Activated naive CD4-positive, alpha-beta T cell treated with anti-CD3 and anti-CD28 coated beads for 36 hours (primary cell): Measurements from ENCODE around the gene IL17B. TPM values are rescaled to one million over a fixed set of nuclear protein-coding genes. Genes with fewer than 3 reads are reported as not detected.

Source experiments
- CTCF ChIA-PET: fragments of 350-600 bp; sonication (Branson Sonifier 250); formaldehyde crosslinking; loops from one replicate; lab custom pipeline; 2021; ENCODE audit warnings: antibody characterized with exemption; lab: Charles Lee
- DNase-seq: peaks from one replicate; pipeline ENCODE4 v3.0.0-alpha.2; 2020
- H3K27ac Mint-ChIP-seq: one replicate; pipeline ENCODE4 v1.8.0; 2021; ENCODE audit warnings: mild to moderate bottlenecking, mixed read lengths
- H3K27me3 Mint-ChIP-seq: one replicate; pipeline ENCODE4 v1.8.0; 2021; ENCODE audit warnings: low read depth, mixed read lengths
- H3K36me3 Mint-ChIP-seq: one replicate; pipeline ENCODE4 v1.8.0; 2021; ENCODE audit warnings: low read depth, mixed read lengths
- H3K4me1 Mint-ChIP-seq: one replicate; pipeline ENCODE4 v1.8.0; 2021; ENCODE audit warnings: low read depth, mixed read lengths
- H3K4me3 Mint-ChIP-seq: one replicate; pipeline ENCODE4 v1.8.0; 2021; ENCODE audit warnings: mild to moderate bottlenecking, moderate library complexity, mixed read lengths
- H3K9me3 Mint-ChIP-seq: one replicate; pipeline ENCODE4 v1.8.0; 2021; ENCODE audit warnings: mixed read lengths
- intact Hi-C: fragments of 100-400 bp; cut with micrococcal nuclease; formaldehyde crosslinking; loops from one replicate; pipeline ENCODE4 v1.15.1; 2023
- total RNA-seq, 2 experiments: library from RNA; stranded (reverse); gene quantifications; one replicate each; pipeline ENCODE4 v1.2.3, GENCODE V29; 2021

IL17B gene
- total RNA-seq, 2 experiments from 2014 or later = not detected

GRCh38 chr5:149420545-149421371 is 41.7 kb upstream of the IL17B start:
- H3K27ac Mint-ChIP-seq = no peak overlapping the region
- no peaks in the 10 kb centered on the region for H3K27me3 Mint-ChIP-seq
- no peak overlapping the region for H3K4me3 Mint-ChIP-seq
- H3K9me3 Mint-ChIP-seq = no peaks in the 10 kb centered on the region
- no peak for DNase-seq
- intact Hi-C loops = no loop called here
- no peaks in the 10 kb centered on the region for H3K36me3 Mint-ChIP-seq
- H3K4me1 Mint-ChIP-seq = peaks cover 14% of the 10 kb centered on the region
- CTCF ChIA-PET = interaction anchor here (0.6 to 2.4 kb wide), 5 partner anchors 9 to 106 kb away, joined by 3 to 10 read pairs (median 3); no protein-coding TSS in a partner anchor

- Mint-ChIP-seq H3K9me3 (no peaks in the 10 kb centered on the region), H3K4me3 (no peak overlapping the region), H3K27me3 (no peaks in the 10 kb centered on the region), H3K27ac (no peak overlapping the region), H3K4me1 (peaks cover 14% of the 10 kb centered on the region), H3K36me3 (no peaks in the 10 kb centered on the region)
- CTCF ChIA-PET = interaction anchor here (0.8 to 2.4 kb wide), 2 partner anchors 38 to 105 kb away, joined by 4 to 10 read pairs; no protein-coding TSS in a partner anchor
- DNase-seq = no peak
- intact Hi-C loops = no loop called here
Observed at GRCh38 chr5:149419859-149420544, 40.9 kb upstream of the IL17B start.

GRCh38 chr5:149419532-149419858 is 40.4 kb upstream of the IL17B start:
- Mint-ChIP-seq H3K4me1 (peaks cover 14% of the 10 kb centered on the region), H3K27me3 (no peaks in the 10 kb centered on the region), H3K36me3 (no peaks in the 10 kb centered on the region), H3K9me3 (no peaks in the 10 kb centered on the region), H3K4me3 (no peak overlapping the region), H3K27ac (no peak overlapping the region)
- no peak for DNase-seq
- intact Hi-C loops = no loop called here
- CTCF ChIA-PET = interaction anchor here (0.8 to 2.4 kb wide), 3 partner anchors 15 to 104 kb away, joined by 3 to 10 read pairs (median 4); no protein-coding TSS in a partner anchor

GRCh38 chr5:149418910-149419531 is 39.9 kb upstream of the IL17B start:
- Mint-ChIP-seq H3K27ac (no peak overlapping the region), H3K4me1 (peaks cover 14% of the 10 kb centered on the region), H3K36me3 (no peaks in the 10 kb centered on the region), H3K4me3 (no peak overlapping the region), H3K9me3 (no peaks in the 10 kb centered on the region), H3K27me3 (no peaks in the 10 kb centered on the region)
- CTCF ChIA-PET = interaction anchor here (0.8 to 2.4 kb wide), 3 partner anchors 16 to 104 kb away, joined by 3 to 10 read pairs (median 4); no protein-coding TSS in a partner anchor
- intact Hi-C loops = no loop called here
- no peak for DNase-seq

- DNase-seq = no peak
- H3K4me3 Mint-ChIP-seq = no peak overlapping the region
- H3K27ac Mint-ChIP-seq = no peak overlapping the region
- CTCF ChIA-PET = interaction anchor here (0.7 kb wide), 1 partner anchor 302 kb away, joined by 3 read pairs; no protein-coding TSS in a partner anchor
- peaks cover 10% of the 10 kb centered on the region for H3K4me1 Mint-ChIP-seq
- H3K27me3 Mint-ChIP-seq = no peaks in the 10 kb centered on the region
- H3K36me3 Mint-ChIP-seq = no peaks in the 10 kb centered on the region
- H3K9me3 Mint-ChIP-seq = no peaks in the 10 kb centered on the region
- intact Hi-C loops = no loop called here
Observed at GRCh38 chr5:149417711-149418368, 38.7 kb upstream of the IL17B start.

GRCh38 chr5:149416987-149417710 is 38.1 kb upstream of the IL17B start:
- intact Hi-C loops = no loop called here
- Mint-ChIP-seq H3K4me3 (no peak overlapping the region), H3K36me3 (no peaks in the 10 kb centered on the region), H3K9me3 (no peaks in the 10 kb centered on the region), H3K4me1 (peaks cover 4% of the 10 kb centered on the region), H3K27me3 (no peaks in the 10 kb centered on the region), H3K27ac (no peak overlapping the region)
- DNase-seq = no peak
- CTCF ChIA-PET = interaction anchor here (0.7 to 1.2 kb wide), 3 partner anchors 12 to 301 kb away, joined by 3 to 5 read pairs (median 3); no protein-coding TSS in a partner anchor

- Mint-ChIP-seq H3K4me1 (no peaks in the 10 kb centered on the region), H3K27ac (no peak overlapping the region), H3K4me3 (no peak overlapping the region), H3K27me3 (no peaks in the 10 kb centered on the region), H3K9me3 (no peaks in the 10 kb centered on the region), H3K36me3 (no peaks in the 10 kb centered on the region)
- DNase-seq = no peak
- intact Hi-C loops = no loop called here
- CTCF ChIA-PET = interaction anchor here (1.2 kb wide), 1 partner anchor 20 kb away, joined by 5 read pairs; no protein-coding TSS in a partner anchor
Observed at GRCh38 chr5:149415066-149415967, 36.2 kb upstream of the IL17B start.

- H3K9me3 Mint-ChIP-seq = no peaks in the 10 kb centered on the region
- H3K27ac Mint-ChIP-seq = no peak overlapping the region
Observed at GRCh38 chr5:149414405-149415065, 35.4 kb upstream of the IL17B start.

GRCh38 chr5:149413477-149414210 is 34.6 kb upstream of the IL17B start:
- no peaks in the 10 kb centered on the region for H3K36me3 Mint-ChIP-seq
- no peaks in the 10 kb centered on the region for H3K27me3 Mint-ChIP-seq

More at GRCh38 chr5:149414405-149415065, 35.4 kb upstream of the IL17B start:
- Mint-ChIP-seq H3K4me3 (no peak overlapping the region), H3K36me3 (no peaks in the 10 kb centered on the region), H3K4me1 (no peaks in the 10 kb centered on the region), H3K27me3 (no peaks in the 10 kb centered on the region)
- CTCF ChIA-PET = no interaction called here
- DNase-seq = no peak
- intact Hi-C loops = no loop called here

More at GRCh38 chr5:149413477-149414210, 34.6 kb upstream of the IL17B start:
- Mint-ChIP-seq H3K4me1 (no peaks in the 10 kb centered on the region), H3K4me3 (no peak overlapping the region), H3K9me3 (no peaks in the 10 kb centered on the region), H3K27ac (no peak overlapping the region)
- intact Hi-C loops = no loop called here
- no peak for DNase-seq
- CTCF ChIA-PET = interaction anchor here (0.9 to 2.2 kb wide), 4 partner anchors 10 to 31 kb away, joined by 3 to 8 read pairs (median 4); no protein-coding TSS in a partner anchor
